ENCODE results near the gene TTC22. TPM values are rescaled to one million over a fixed set of nuclear protein-coding genes. Genes with fewer than 3 reads are reported as not detected.

Gene TTC22
- total and polyA plus RNA-seq, 2 of the 4 experiments (the other 2 are of a cell fraction): not detected

GRCh38 chr1:54751426-54751825 is 49.7 kb downstream of the TTC22 start:
- Histone ChIP-seq H2BK15ac (ENCODE audit: low read depth, low read length) (no peak overlapping the region), H3K23ac (ENCODE audit: low read depth, low read length) (no peak overlapping the region), H3K4ac (ENCODE audit: low read depth, low read length) (no peak overlapping the region), H4K91ac (ENCODE audit: insufficient read depth, low read depth, low read length) (no peak overlapping the region), H3K4me3 (ENCODE audit: insufficient read depth, low read depth, low read length) (no peak overlapping the region), H3K4me2 (ENCODE audit: low read depth, low read length) (no peak overlapping the region), H3K9ac (ENCODE audit: low read depth, low read length) (no peak overlapping the region), H2AFZ (replicated peaks; ENCODE audit: low read length, poor library complexity) (no peak overlapping the region), H4K8ac (ENCODE audit: low read depth in 2 of 2, low read length in 2 of 2) (no peak overlapping the region), H2AK9ac (replicated peaks; ENCODE audit: low read depth, low read length, poor library complexity) (no peak overlapping the region), H2BK20ac (ENCODE audit: low read depth, low read length) (no peak overlapping the region), H3K36me3 (ENCODE audit: control insufficient read depth, insufficient read depth, low read length) (no peaks in the 10 kb centered on the region; the same call in 1 of the 2 replicates), H4K20me1 (ENCODE audit: insufficient read depth, low read length) (no peaks in the 10 kb centered on the region), H3K79me1 (ENCODE audit: low read depth in 1 of 2, low read length in 2 of 2) (no peaks in the 10 kb centered on the region), H3K9me1 (ENCODE audit: insufficient read depth, low read length) (no peaks in the 10 kb centered on the region), H3K9me3 (ENCODE audit: control insufficient read depth, insufficient read depth, low read length) (no peaks in the 10 kb centered on the region), H2AK5ac (ENCODE audit: low read depth, low read length) (no peak overlapping the region), H3K14ac (replicated peaks; ENCODE audit: low read depth, low read length) (no peak overlapping the region), H3K4me1 (ENCODE audit: control insufficient read depth, insufficient read depth, low read length) (no peaks in the 10 kb centered on the region), H2BK5ac (ENCODE audit: low read depth, low read length, poor library complexity, severe bottlenecking) (no peak overlapping the region), H3K18ac (ENCODE audit: low read depth, low read length) (no peak overlapping the region), H4K5ac (ENCODE audit: low read depth, low read length) (no peak overlapping the region), H2BK120ac (ENCODE audit: low read depth, low read length) (no peak overlapping the region), H3K27ac (ENCODE audit: insufficient read depth, low read length) (no peak overlapping the region), H3K27me3 (ENCODE audit: control insufficient read depth, insufficient read depth, low read length) (peaks cover 5% of the 10 kb centered on the region; the same call in 1 of the 2 replicates), H3K56ac (ENCODE audit: extremely low read depth, insufficient read depth, low read length) (no peak overlapping the region)
- TF ChIP-seq FOS (IDR thresholded peaks at IDR 0.05; ENCODE audit: low read depth, low read length): no peak
- no peak for TF ChIP-seq RAD21 (IDR thresholded peaks at IDR 0.05; ENCODE audit: low read length)
- no peak for TF ChIP-seq RCOR1 (IDR thresholded peaks at IDR 0.05; ENCODE audit: insufficient replicate concordance, low read length)
- no peak for TF ChIP-seq RFX5 (IDR thresholded peaks at IDR 0.05; ENCODE audit: low read depth, low read length)
- no peak for TF ChIP-seq CHD1 (IDR thresholded peaks at IDR 0.05; ENCODE audit: low read depth, low read length)
- TF ChIP-seq MXI1 (IDR thresholded peaks at IDR 0.05; ENCODE audit: borderline replicate concordance, low read depth, low read length): no peak
- no peak for TF ChIP-seq ELK1 (IDR thresholded peaks at IDR 0.05; ENCODE audit: borderline replicate concordance, low read depth, low read length)
- intact Hi-C loops (cut with micrococcal nuclease): no loop called here
- DNase-seq (no peak), ATAC-seq (ENCODE audit: low read depth) (no peak)
- 0% methylated on average over 1 of the region's 4 CpGs; no CpG with 5 or more reads in 1 of the 2 experiments for WGBS, 2 experiments (ENCODE audit: extremely low coverage in 2 of 2, insufficient read length in 1 of 2)
- ChIA-PET CTCF (no interaction called here), POLR2A (ENCODE audit: unreplicated experiment) (no interaction called here)
- dilution Hi-C loops (cut with HindIII; ENCODE audit: low sequenced_read_pairs, unreplicated experiment): no loop called here
- no TSS peak for BruUV-seq (replicated peaks)
- in situ Hi-C loops (cut with MboI; ENCODE audit: low sequenced_read_pairs): no loop called here

Measured in IMR-90 (cell line).